Subcutaneous adipose tissue (tissue), 4 donors: Measurements from ENCODE around the gene VAV3. TPM values are rescaled to one million over a fixed set of nuclear protein-coding genes. Genes with fewer than 3 reads are reported as not detected.

Source experiments
- total RNA-seq, 4 donors: library from RNA; depleted of rRNA; stranded (reverse); fragments of >200 nt; gene quantifications; one replicate each; pipeline ENCODE4 v1.1.0, GENCODE V29; 2016
- TF ChIP-seq, protein P1 (sequence below): fragments of 450-650 bp; IDR thresholded peaks from one replicate; pipeline ENCODE4 v1.5.1; 2016; ENCODE audit warnings: low read depth, mild to moderate bottlenecking, control low read depth, antibody characterized with exemption, moderate library complexity

VAV3 gene
- total RNA-seq, 4 donors from 2014 or later: 7.0 to 13.1 (median 10.1) TPM

DNA sequence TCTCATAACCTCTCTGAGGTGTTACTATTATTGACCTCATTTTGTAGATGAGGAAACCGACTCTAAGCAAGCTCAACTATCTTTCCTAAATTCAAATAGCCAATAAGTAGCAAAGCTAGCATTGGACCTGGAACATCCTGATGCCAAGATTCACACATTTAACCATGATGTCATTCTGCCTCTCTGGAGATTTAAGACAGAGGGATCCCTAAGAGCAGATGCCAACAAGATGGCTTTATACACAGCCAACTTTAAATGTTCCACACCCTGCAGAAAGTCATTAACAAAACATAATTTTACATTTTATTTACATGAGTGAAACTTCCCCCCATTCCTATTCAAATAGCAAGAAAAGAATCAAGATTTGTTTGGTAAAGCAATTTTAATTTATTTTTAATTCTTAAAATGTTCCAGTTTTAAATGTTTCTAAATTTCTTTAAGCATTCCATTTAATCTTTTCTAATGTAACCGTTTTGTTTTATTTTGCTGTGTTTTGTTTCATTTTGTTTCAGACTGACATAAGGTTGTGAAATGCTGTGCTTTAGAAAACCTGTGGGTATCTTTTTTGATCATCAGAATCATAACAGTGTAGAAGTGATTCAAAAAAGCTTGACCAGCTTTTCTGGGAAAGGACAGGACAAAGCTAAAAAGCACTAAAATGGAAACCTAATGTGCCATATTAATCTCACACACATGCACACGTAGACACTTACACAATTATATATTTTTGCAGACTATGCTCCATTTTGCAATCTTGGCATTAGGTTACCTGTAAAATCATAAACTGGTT lies 7.6 kb upstream of the VAV3 start:
- TF ChIP-seq, protein P1, sequence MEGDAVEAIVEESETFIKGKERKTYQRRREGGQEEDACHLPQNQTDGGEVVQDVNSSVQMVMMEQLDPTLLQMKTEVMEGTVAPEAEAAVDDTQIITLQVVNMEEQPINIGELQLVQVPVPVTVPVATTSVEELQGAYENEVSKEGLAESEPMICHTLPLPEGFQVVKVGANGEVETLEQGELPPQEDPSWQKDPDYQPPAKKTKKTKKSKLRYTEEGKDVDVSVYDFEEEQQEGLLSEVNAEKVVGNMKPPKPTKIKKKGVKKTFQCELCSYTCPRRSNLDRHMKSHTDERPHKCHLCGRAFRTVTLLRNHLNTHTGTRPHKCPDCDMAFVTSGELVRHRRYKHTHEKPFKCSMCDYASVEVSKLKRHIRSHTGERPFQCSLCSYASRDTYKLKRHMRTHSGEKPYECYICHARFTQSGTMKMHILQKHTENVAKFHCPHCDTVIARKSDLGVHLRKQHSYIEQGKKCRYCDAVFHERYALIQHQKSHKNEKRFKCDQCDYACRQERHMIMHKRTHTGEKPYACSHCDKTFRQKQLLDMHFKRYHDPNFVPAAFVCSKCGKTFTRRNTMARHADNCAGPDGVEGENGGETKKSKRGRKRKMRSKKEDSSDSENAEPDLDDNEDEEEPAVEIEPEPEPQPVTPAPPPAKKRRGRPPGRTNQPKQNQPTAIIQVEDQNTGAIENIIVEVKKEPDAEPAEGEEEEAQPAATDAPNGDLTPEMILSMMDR: no peak

DNA sequence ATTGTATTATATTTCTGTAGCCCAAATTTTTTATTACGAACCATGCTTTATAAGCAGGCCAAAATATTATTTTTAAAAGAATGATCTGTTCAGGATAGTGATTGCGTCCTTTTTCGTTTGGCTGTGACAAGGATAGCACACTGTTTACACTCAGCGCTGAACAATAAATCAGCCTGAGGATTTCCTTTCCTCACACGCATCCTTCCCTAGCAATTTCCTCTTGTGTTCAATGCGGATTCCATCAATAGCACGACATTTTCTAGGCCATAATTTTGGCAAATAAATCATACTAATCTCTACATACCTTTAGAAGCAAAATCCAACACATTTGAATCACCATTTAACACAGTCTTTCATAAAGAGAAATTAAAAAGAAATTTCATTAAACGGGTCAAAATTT lies 1.6 kb upstream of the VAV3 start:
- TF ChIP-seq, protein P1: no peak

DNA sequence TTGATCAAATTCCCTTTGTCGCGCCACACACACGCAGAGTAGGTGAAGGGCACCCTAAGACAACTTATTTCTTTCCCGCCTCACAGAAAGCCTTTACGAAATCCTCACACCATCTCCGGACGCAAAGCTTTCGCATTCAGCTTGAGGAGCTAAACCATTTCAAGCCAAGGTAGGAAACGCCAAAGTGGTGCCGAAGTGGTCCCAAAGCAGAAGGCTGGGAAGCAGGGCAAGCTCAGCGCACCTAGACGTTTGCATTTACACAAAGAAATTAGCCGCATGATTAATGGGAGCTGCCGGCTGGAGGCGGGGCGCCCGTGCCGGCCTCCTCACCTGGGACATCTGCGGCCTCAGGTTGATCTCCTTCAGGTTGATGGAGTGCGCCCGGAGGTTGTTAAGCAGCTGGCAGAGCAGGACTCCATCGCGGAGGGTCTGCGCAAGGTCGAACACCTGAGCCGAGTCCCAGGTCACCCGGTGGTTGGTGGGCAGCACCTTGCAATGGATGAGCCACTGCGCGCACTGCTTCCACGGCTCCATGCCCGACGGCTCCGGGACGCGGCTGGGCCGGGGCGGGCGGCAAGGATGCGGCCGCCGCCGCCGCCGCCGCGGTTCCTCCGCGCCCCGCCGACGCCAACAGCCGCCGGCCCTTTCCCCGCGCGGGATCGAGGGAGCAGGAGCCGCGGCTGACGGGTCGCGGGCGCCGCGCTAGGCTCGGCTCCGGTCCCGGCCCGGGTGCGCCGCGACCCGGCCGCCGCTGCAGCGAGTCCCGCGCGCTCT lies 457 bp downstream of the VAV3 start:
- TF ChIP-seq, protein P1: no peak

DNA sequence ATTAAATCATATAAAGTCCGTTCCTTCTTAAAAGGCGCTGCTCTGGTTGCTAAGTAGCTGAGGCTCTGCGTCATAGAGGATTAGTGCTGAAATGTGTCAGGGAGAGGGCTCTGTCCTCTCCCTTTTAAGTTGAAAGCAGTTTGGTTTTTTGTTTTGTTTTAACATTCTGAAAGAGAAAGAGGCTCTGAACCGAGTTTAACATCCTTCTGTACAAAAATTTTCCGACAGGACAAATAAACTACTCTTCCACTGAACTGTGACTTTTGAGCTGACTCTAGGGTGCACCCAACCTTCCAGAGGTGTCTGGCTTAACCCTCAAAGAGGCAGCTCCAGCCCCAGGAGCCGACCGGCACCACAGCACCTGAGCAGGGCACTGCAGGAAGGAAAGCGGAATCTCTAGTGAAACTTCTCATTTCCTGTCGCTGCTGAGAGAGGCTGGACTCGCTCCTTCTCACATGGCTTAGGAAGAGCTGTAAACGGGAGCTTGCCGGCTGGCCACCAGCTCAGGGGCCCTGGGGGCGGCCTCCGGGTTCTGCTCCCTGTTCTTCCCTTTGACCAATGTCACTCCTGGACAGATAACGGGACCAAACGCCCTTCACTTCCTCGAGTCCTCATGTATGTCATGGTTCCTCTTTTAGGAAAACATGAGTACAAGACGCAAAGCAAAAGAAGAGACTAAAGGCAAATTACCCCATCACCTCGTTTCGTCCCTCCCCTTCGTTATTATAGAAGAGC lies 1.2 kb downstream of the VAV3 start:
- TF ChIP-seq, protein P1: no peak

DNA sequence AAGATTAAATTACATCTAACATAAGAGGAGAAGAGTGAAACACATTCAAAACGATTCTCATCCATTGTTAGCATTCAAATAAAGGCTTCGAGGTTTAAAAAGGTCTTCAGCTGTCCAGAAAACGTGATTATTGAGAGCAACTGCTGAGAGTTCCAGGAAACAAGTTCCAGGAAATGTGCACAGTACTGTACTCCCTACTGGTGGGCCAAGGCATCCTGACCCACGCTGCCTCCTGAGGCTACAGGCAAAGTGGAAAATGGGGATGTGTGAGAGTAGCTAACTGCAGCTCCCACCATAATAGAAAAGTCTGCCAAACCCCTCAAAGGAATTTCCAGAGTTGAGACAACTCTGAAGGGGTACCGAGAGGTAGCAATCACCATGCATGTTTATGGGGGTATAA lies 2.0 kb downstream of the VAV3 start:
- TF ChIP-seq, protein P1: no peak

DNA sequence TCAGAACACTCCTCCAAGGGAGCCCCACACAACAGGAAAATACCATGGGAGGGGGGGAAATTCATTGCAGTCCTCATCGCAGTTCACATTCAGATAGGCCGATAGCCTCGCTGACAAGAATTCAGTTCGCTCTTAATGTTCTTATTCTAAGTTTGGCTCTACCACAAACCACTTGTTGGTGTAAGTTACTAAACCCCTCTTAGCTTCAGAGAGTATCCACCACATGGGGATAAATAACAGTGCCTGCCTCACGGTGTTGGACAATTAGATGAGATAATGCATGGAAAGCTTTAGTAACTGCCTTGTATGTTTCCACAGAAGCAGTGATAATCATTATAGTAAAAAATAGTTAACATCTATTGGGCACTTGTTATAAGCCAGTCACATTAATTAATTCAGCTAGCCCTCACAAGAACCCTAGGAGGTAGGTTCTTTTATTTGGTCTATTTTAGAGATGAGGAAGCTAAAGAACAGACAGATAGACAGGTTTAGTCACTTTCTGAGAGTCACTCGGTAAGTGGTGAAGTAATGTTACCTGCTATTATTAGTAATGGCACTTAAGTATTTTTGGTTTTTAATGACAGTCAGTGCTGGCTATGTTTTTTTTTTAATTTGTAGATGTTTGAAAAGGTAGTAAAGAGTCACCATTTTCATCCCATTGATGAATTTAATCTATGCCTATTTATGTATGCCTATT lies 10.1 kb downstream of the VAV3 start:
- TF ChIP-seq, protein P1: no peak
